Common myeloid progenitor, CD34-positive (primary cell): ENCODE measurements around the gene MECP2.
A peak's percentile ranks its signal among the peaks of the same experiment; 100 is the strongest.

ENCODE experiments used
- CTCF ChIA-PET: fragments of 350-600 bp; sonication (Branson Sonifier 250); formaldehyde crosslinking; loops from one replicate; lab custom pipeline; 2021; ENCODE audit warnings: antibody characterized with exemption; lab: Charles Lee
- POLR2A ChIA-PET: fragments of 350-600 bp; sonication (Branson Sonifier 250); formaldehyde crosslinking; loops from one replicate; lab custom pipeline; 2021; ENCODE audit warnings: antibody characterized with exemption; lab: Charles Lee
- DNase-seq, 3 donors: peaks; one replicate each; pipeline versions ENCODE4 v3.0.0 to v3.0.0-alpha.2; 2013
- H3K27ac ChIP-seq, 2 experiments: 1 replicate in 1 of 2; 2 replicates in 1 of 2; pipeline ENCODE4 v1.7.0; 2013; ENCODE audit warnings: inconsistent platforms in 2 of 2, low read length in 2 of 2, mild to moderate bottlenecking in 2 of 2, low read depth in 1 of 2, moderate library complexity in 1 of 2; ENCODE audit not compliant: severe bottlenecking in 2 of 2, insufficient read depth in 1 of 2, poor library complexity in 1 of 2
- H3K27me3 ChIP-seq, 5 experiments: replicated peaks in 2 of 5; 1 replicate in 3 of 5; 2 replicates in 2 of 5; pipeline versions ENCODE4 v1.6.1 to v1.7.0; 2013; ENCODE audit warnings: low read length in 4 of 5, mild to moderate bottlenecking in 2 of 5, moderate library complexity in 2 of 5, inconsistent platforms in 1 of 5; ENCODE audit not compliant: insufficient read depth in 5 of 5, control insufficient read depth in 4 of 5
- H3K36me3 ChIP-seq, 4 experiments: 1 replicate in 2 of 4; 2 replicates in 2 of 4; pipeline versions ENCODE4 v1.6.1 to v1.7.0; 2013; ENCODE audit warnings: low read length in 3 of 4, control low read depth in 1 of 4, mild to moderate bottlenecking in 1 of 4; ENCODE audit not compliant: control insufficient read depth in 4 of 4, insufficient read depth in 4 of 4
- H3K4me1 ChIP-seq, 4 experiments: 1 replicate in 3 of 4; 2 replicates in 1 of 4; pipeline versions ENCODE4 v1.6.1 to v1.7.1; 2013; ENCODE audit warnings: low read length in 3 of 4, mild to moderate bottlenecking in 3 of 4, control low read depth in 1 of 4, inconsistent platforms in 1 of 4, moderate library complexity in 1 of 4; ENCODE audit not compliant: control insufficient read depth in 4 of 4, insufficient read depth in 4 of 4; ENCODE audit errors: control extremely low read depth in 1 of 4
- H3K4me3 ChIP-seq, 7 experiments: 1 replicate in 4 of 7; 2 replicates in 3 of 7; pipeline versions ENCODE4 v1.5.1 to v1.7.0; 2013; ENCODE audit warnings: mild to moderate bottlenecking in 7 of 7, low read length in 6 of 7, moderate library complexity in 6 of 7, inconsistent platforms in 2 of 7, low read depth in 2 of 7, control low read depth in 1 of 7; ENCODE audit not compliant: insufficient read depth in 4 of 7, control insufficient read depth in 1 of 7; ENCODE audit errors: extremely low read depth in 1 of 7
- H3K9me3 ChIP-seq, 5 experiments: 1 replicate in 4 of 5; 2 replicates in 1 of 5; pipeline versions ENCODE4 v1.6.1 to v1.7.1; 2013; ENCODE audit warnings: low read length in 4 of 5, mild to moderate bottlenecking in 2 of 5, inconsistent platforms in 1 of 5, low read depth in 1 of 5, moderate library complexity in 1 of 5; ENCODE audit not compliant: control insufficient read depth in 4 of 5, insufficient read depth in 2 of 5; ENCODE audit errors: control extremely low read depth in 1 of 5
- WGBS: methylation state at CpG from one replicate; pipeline ENCODE4 v1.1.5; 2013; ENCODE audit not compliant: insufficient coverage; 5-methylcytosine and 5-hydroxymethylcytosine counted together

MECP2 gene

GRCh38 chrX:154059231-154059630 is 38.3 kb downstream of the MECP2 start:
- Histone ChIP-seq H3K27me3 (peaks cover 0 to 41% (median 0%) of the 10 kb centered on the region in 5 experiments), H3K9me3 (no peaks in the 10 kb centered on the region), H3K4me3 (no peak overlapping the region), H3K27ac (no peak overlapping the region), H3K36me3 (peaks cover 0 to 16% (median 5%) of the 10 kb centered on the region in 4 experiments), H3K4me1 (peaks cover 6 to 36% (median 17%) of the 10 kb centered on the region in 4 experiments)
- ChIA-PET POLR2A (no interaction called here), CTCF (interaction anchor here (1.5 kb wide), 1 partner anchor 45 kb away, joined by 6 read pairs; no protein-coding TSS in a partner anchor)
- DNase-seq = no peak
- 44% methylated on average over 1 of the region's 1 CpG for WGBS

GRCh38 chrX:154058214-154058997 is 39.1 kb downstream of the MECP2 start:
- Histone ChIP-seq H3K27me3 (peaks cover 0 to 34% (median 0%) of the 10 kb centered on the region in 5 experiments), H3K36me3 (peaks cover 0 to 16% (median 5%) of the 10 kb centered on the region in 4 experiments), H3K9me3 (no peaks in the 10 kb centered on the region), H3K4me3 (no peak overlapping the region), H3K27ac (no peak overlapping the region), H3K4me1 (peaks cover 6 to 29% (median 14%) of the 10 kb centered on the region in 4 experiments)
- 91% methylated on average over 6 of the region's 11 CpGs for WGBS
- ChIA-PET POLR2A (no interaction called here), CTCF (interaction anchor here (1.5 to 1.7 kb wide), 2 partner anchors 41 to 44 kb away, joined by 3 to 6 read pairs; no protein-coding TSS in a partner anchor)
- DNase-seq = no peak

GRCh38 chrX:154057791-154058190 is 39.7 kb downstream of the MECP2 start:
- Histone ChIP-seq H3K4me3 (no peak overlapping the region), H3K27ac (no peak overlapping the region), H3K27me3 (peaks cover 0 to 31% (median 0%) of the 10 kb centered on the region in 5 experiments), H3K9me3 (no peaks in the 10 kb centered on the region), H3K4me1 (peaks cover 6 to 28% (median 14%) of the 10 kb centered on the region in 4 experiments), H3K36me3 (peaks cover 0 to 18% (median 7%) of the 10 kb centered on the region in 4 experiments)
- POLR2A ChIA-PET = no interaction called here
- no peak for DNase-seq
- WGBS = 100% methylated on average over 1 of the region's 1 CpG
- CTCF ChIA-PET = interaction anchor here (1.5 to 1.7 kb wide), 2 partner anchors 42 to 43 kb away, joined by 3 to 6 read pairs; no protein-coding TSS in a partner anchor

- H3K4me1 ChIP-seq = peaks cover 6 to 28% (median 14%) of the 10 kb centered on the region in 4 experiments
- WGBS = 48% methylated on average over 8 of the region's 8 CpGs
- POLR2A ChIA-PET = no interaction called here
Measured at GRCh38 chrX:154056770-154057241, 40.7 kb downstream of the MECP2 start.

GRCh38 chrX:154051201-154051810 is 46.2 kb downstream of the MECP2 start:
- WGBS = 13% methylated on average over 3 of the region's 8 CpGs
- Histone ChIP-seq H3K36me3 (peaks cover 3 to 14% (median 5%) of the 10 kb centered on the region in 4 experiments), H3K27me3 (peaks cover 0 to 17% (median 0%) of the 10 kb centered on the region in 5 experiments), H3K27ac (no peak overlapping the region), H3K4me3 (peak overlapping the region in 1 of 7 experiments; percentile 28), H3K9me3 (no peaks in the 10 kb centered on the region), H3K4me1 (peaks cover 0 to 7% (median 0%) of the 10 kb centered on the region in 4 experiments)
- CTCF ChIA-PET = interaction anchor here (0.9 to 2.8 kb wide), 5 partner anchors 10 to 85 kb away, joined by 3 to 15 read pairs (median 4); no protein-coding TSS in a partner anchor
- POLR2A ChIA-PET = no interaction called here
- DNase-seq = peak; percentile 48 to 79 (median 70)

More at GRCh38 chrX:154056770-154057241, 40.7 kb downstream of the MECP2 start:
- Histone ChIP-seq H3K9me3 (no peaks in the 10 kb centered on the region), H3K4me3 (no peak overlapping the region), H3K27ac (peak overlapping the region in 1 of 2 experiments; percentile 35), H3K36me3 (peaks cover 0 to 18% (median 7%) of the 10 kb centered on the region in 4 experiments), H3K27me3 (peaks cover 0 to 28% (median 0%) of the 10 kb centered on the region in 5 experiments)
- DNase-seq = peak; percentile 16 to 79 (median 59)
- CTCF ChIA-PET = interaction anchor here (0.7 to 1.1 kb wide), 2 partner anchors 19 to 41 kb away, joined by 3 read pairs; no protein-coding TSS in a partner anchor

- Histone ChIP-seq H3K27me3 (peaks cover 0 to 20% (median 0%) of the 10 kb centered on the region in 5 experiments), H3K4me1 (peaks cover 0 to 5% (median 0%) of the 10 kb centered on the region in 4 experiments), H3K9me3 (no peaks in the 10 kb centered on the region), H3K36me3 (peaks cover 3 to 13% (median 6%) of the 10 kb centered on the region in 4 experiments), H3K27ac (no peak overlapping the region), H3K4me3 (no peak overlapping the region)
- POLR2A ChIA-PET = no interaction called here
- WGBS = 85% methylated on average over 7 of the region's 7 CpGs
- CTCF ChIA-PET = interaction anchor here (0.8 to 2.3 kb wide), 4 partner anchors 9 to 83 kb away, joined by 3 to 7 read pairs (median 4); no protein-coding TSS in a partner anchor
- DNase-seq = no peak
Measured at GRCh38 chrX:154050113-154050495, 47.4 kb downstream of the MECP2 start.
